HEK293T (cell line): Measurements from ENCODE around the gene GNAQ.

ENCODE experiments used
- ARNT ChIP-seq: fragments of 450-650 bp; IDR thresholded peaks from 2 replicates; pipeline ENCODE4 v1.6.1; 2017; ENCODE audit warnings: mild to moderate bottlenecking
- BHLHE40 ChIP-seq: fragments of 450-650 bp; IDR thresholded peaks from 2 replicates; pipeline ENCODE4 v1.6.1; 2016; ENCODE audit warnings: mild to moderate bottlenecking, moderate library complexity, borderline replicate concordance
- ELF4 ChIP-seq: fragments of 450-650 bp; IDR thresholded peaks from 2 replicates; pipeline ENCODE4 v1.6.1; 2017; ENCODE audit warnings: antibody characterized with exemption
- FOXA1 ChIP-seq: fragments of 450-650 bp; IDR thresholded peaks from 2 replicates; pipeline ENCODE4 v1.6.1; 2016; ENCODE audit warnings: mild to moderate bottlenecking
- FOXM1 ChIP-seq: fragments of 450-650 bp; IDR thresholded peaks from 2 replicates; pipeline ENCODE4 v1.6.1; 2017; ENCODE audit warnings: mild to moderate bottlenecking, borderline replicate concordance
- HDGF ChIP-seq: fragments of 450-650 bp; IDR thresholded peaks from 2 replicates; pipeline ENCODE4 v1.6.1; 2017; ENCODE audit warnings: antibody characterized with exemption, borderline replicate concordance
- L3MBTL2 ChIP-seq: fragments of 450-650 bp; conservative IDR thresholded peaks from 2 replicates; pipeline ENCODE4 v1.6.1; 2016; ENCODE audit warnings: mild to moderate bottlenecking
- NFRKB ChIP-seq: fragments of 450-650 bp; IDR thresholded peaks from 2 replicates; pipeline ENCODE4 v1.6.1; 2016; ENCODE audit warnings: mild to moderate bottlenecking, moderate library complexity
- PKNOX1 ChIP-seq: fragments of 450-650 bp; IDR thresholded peaks from 2 replicates; pipeline ENCODE4 v1.6.1; 2016
- SP1 ChIP-seq: fragments of 450-650 bp; IDR thresholded peaks from 2 replicates; pipeline ENCODE4 v1.6.1; 2017
- SUZ12 ChIP-seq: fragments of 450-650 bp; IDR thresholded peaks from 2 replicates; pipeline ENCODE4 v1.6.1; 2016; ENCODE audit warnings: mild to moderate bottlenecking
- TARDBP ChIP-seq: fragments of 450-650 bp; IDR thresholded peaks from 2 replicates; pipeline ENCODE4 v1.6.1; 2016
- ZNF384 ChIP-seq: fragments of 450-650 bp; IDR thresholded peaks from 2 replicates; pipeline ENCODE4 v1.6.1; 2016

- TF ChIP-seq ZNF384 (no peak), ARNT (no peak), FOXA1 (no peak), ELF4 (no peak), HDGF (no peak), BHLHE40 (no peak), NFRKB (no peak), SUZ12 (no peak), SP1 (no peak), TARDBP (no peak), PKNOX1 (peak; percentile 23; the same call in 1 of the 2 replicates), FOXM1 (no peak), L3MBTL2 (no peak)
These were observed 223.5 kb downstream of the GNAQ start for GRCh38 chr9:77807846-77808750.
